ENCODE data around the gene ZNF335. TPM values are rescaled to one million over a fixed set of nuclear protein-coding genes. Genes with fewer than 3 reads are reported as not detected.

The ZNF335 gene
- total and polyA plus RNA-seq, 2 donors (not counting 3 experiments of a cell fraction or from before 2014, with no cell fraction given): 17.3 to 22.8 TPM

DNA sequence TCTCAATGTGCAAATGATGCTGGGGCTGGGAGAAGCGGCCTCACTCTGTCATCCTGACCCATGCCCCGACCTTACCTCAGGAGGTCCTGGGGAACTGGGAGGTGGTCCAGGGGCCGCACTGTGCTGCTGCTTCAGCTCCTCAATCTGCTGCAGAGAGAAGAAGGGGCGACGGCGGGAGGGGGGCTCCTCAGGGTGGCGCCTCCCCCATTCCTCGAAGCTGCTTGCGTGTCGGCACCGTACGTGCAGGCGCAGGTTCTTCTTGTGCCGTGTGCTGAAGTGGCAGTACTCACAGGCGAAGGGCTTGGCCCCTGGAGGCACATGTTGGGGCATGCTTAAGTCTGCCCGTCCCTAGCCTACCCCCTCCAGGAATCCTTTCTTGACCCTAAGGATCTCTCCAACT lies 12.9 kb downstream of the ZNF335 start:
- no peak for TF ChIP-seq EZH2 (IDR thresholded peaks at IDR 0.05; ENCODE audit: borderline replicate concordance, low read depth, low read length, severe bottlenecking)
- TF ChIP-seq GATA2 (IDR thresholded peaks at IDR 0.05; ENCODE audit: insufficient read depth, insufficient read length, low read depth, low read length): no peak
- no peak for TF ChIP-seq MYC (IDR thresholded peaks at IDR 0.05; ENCODE audit: low read depth, low read length)
- no peak for TF ChIP-seq JUN (IDR thresholded peaks at IDR 0.05; ENCODE audit: borderline replicate concordance, insufficient read depth, insufficient read length, low read depth)
- no peak for TF ChIP-seq POLR2A (IDR thresholded peaks at IDR 0.05; ENCODE audit: low read depth, low read length)
- TF ChIP-seq FOS (IDR thresholded peaks at IDR 0.05; ENCODE audit: borderline replicate concordance, insufficient read depth, low read length): no peak
- TF ChIP-seq, protein P1, sequence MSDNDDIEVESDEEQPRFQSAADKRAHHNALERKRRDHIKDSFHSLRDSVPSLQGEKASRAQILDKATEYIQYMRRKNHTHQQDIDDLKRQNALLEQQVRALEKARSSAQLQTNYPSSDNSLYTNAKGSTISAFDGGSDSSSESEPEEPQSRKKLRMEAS (IDR thresholded peaks at IDR 0.05; ENCODE audit: insufficient read depth, insufficient read length): no peak
- TF ChIP-seq, protein P2, sequence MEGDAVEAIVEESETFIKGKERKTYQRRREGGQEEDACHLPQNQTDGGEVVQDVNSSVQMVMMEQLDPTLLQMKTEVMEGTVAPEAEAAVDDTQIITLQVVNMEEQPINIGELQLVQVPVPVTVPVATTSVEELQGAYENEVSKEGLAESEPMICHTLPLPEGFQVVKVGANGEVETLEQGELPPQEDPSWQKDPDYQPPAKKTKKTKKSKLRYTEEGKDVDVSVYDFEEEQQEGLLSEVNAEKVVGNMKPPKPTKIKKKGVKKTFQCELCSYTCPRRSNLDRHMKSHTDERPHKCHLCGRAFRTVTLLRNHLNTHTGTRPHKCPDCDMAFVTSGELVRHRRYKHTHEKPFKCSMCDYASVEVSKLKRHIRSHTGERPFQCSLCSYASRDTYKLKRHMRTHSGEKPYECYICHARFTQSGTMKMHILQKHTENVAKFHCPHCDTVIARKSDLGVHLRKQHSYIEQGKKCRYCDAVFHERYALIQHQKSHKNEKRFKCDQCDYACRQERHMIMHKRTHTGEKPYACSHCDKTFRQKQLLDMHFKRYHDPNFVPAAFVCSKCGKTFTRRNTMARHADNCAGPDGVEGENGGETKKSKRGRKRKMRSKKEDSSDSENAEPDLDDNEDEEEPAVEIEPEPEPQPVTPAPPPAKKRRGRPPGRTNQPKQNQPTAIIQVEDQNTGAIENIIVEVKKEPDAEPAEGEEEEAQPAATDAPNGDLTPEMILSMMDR (IDR thresholded peaks at IDR 0.05; ENCODE audit: extremely low read depth in 1 of 2, insufficient read depth in 1 of 2, low read depth in 1 of 2, low read length in 2 of 2): no peak
- no peak for TF ChIP-seq POLR2AphosphoS5 (IDR thresholded peaks at IDR 0.05; ENCODE audit: insufficient read depth, low read depth, low read length)
- FAIRE-seq (no peak), DNase-seq (ENCODE audit: low read depth, low spot score) (no peak)
- Histone ChIP-seq H4K20me1 (replicated peaks; ENCODE audit: control insufficient read depth, extremely low read depth, insufficient read depth, low read length) (no peaks in the 10 kb centered on the region), H3K27me3 (ENCODE audit: control insufficient read depth in 2 of 2, insufficient read depth in 2 of 2, low read length in 2 of 2) (no peaks in the 10 kb centered on the region), H3K79me2 (ENCODE audit: control insufficient read depth, insufficient read depth, low read length) (no peaks in the 10 kb centered on the region), H3K9me1 (replicated peaks; ENCODE audit: control insufficient read depth, extremely low read depth, insufficient read depth, low read length) (no peaks in the 10 kb centered on the region), H3K9me3 (replicated peaks; ENCODE audit: control insufficient read depth, insufficient read depth, low read length) (no peaks in the 10 kb centered on the region), H3K9ac (replicated peaks; ENCODE audit: extremely low read depth, insufficient read depth, low read length) (no peak overlapping the region), H3K27ac (ENCODE audit: insufficient read depth, low read depth, low read length) (no peak overlapping the region), H2AFZ (ENCODE audit: low read depth, low read length) (no peak overlapping the region), H3K4me2 (ENCODE audit: insufficient read depth, low read length) (no peak overlapping the region), H3K4me3 (replicated peaks in 1 of 3; ENCODE audit: insufficient read depth in 1 of 3, low read depth in 1 of 3, low read length in 3 of 3) (no peak overlapping the region), H3K36me3 (ENCODE audit: control insufficient read depth in 2 of 2, extremely low read depth in 1 of 2, insufficient read depth in 2 of 2, low read length in 2 of 2) (peaks cover 28 to 56% of the 10 kb centered on the region in 2 experiments), H3K4me1 (ENCODE audit: control insufficient read depth, extremely low read depth, insufficient read depth, low read length) (no peaks in the 10 kb centered on the region)
- ChIA-PET POLR2A (no interaction called here), CTCF (interaction anchor here (1.0 to 5.2 kb wide), 4 partner anchors 11 to 160 kb away, joined by 3 to 40 read pairs (median 4); no protein-coding TSS in a partner anchor)
- dilution Hi-C loops (cut with MboI; ENCODE audit: extremely low pct_ligation_motif_present, low sequenced_read_pairs) (no loop called here), intact Hi-C loops (cut with micrococcal nuclease) (no loop called here)
- no TSS peak for BruUV-seq (replicated peaks)
